Mesothelial cell of epicardium (in vitro differentiated cells): ENCODE data around the gene GP9. TPM values are rescaled to one million over a fixed set of nuclear protein-coding genes. Genes with fewer than 3 reads are reported as not detected.

Experiments used
- DNase-seq, 2 experiments: peaks; one replicate each; pipeline ENCODE4 v3.0.0; 2021; ENCODE audit warnings: low spot score in 2 of 2; ENCODE audit not compliant: unreplicated experiment in 2 of 2
- H3K27ac Mint-ChIP-seq: 2 replicates; pipeline ENCODE4 v1.8.0; 2021; ENCODE audit warnings: mixed read lengths
- H3K27me3 Mint-ChIP-seq: 2 replicates; pipeline ENCODE4 v1.8.0; 2021; ENCODE audit warnings: low read depth, mixed read lengths
- H3K36me3 Mint-ChIP-seq: 2 replicates; pipeline ENCODE4 v1.8.0; 2021; ENCODE audit warnings: mixed read lengths
- H3K4me1 Mint-ChIP-seq: 2 replicates; pipeline ENCODE4 v1.8.0; 2021; ENCODE audit warnings: mixed read lengths
- H3K4me3 Mint-ChIP-seq: 2 replicates; pipeline ENCODE4 v1.8.0; 2021; ENCODE audit warnings: mild to moderate bottlenecking, moderate library complexity, mixed read lengths
- H3K9me3 Mint-ChIP-seq: 2 replicates; pipeline ENCODE4 v1.8.0; 2021; ENCODE audit warnings: mixed read lengths
- CTCF ChIP-seq: fragments of 200-600 bp; sonication (generic); IDR thresholded peaks from one replicate; pipeline ENCODE4 v1.5.0; 2021; ENCODE audit warnings: antibody characterized with exemption; ENCODE audit not compliant: unreplicated experiment
- total RNA-seq: library from RNA; stranded (reverse); gene quantifications from 3 replicates; pipeline ENCODE4 v1.2.1, GENCODE V29; 2021

GP9 gene
- total RNA-seq, 1 donor from 2014 or later = not detected

- H3K4me1 Mint-ChIP-seq = peaks cover 2% of the 10 kb centered on the region
- no peak for DNase-seq
- H3K36me3 Mint-ChIP-seq = no peaks in the 10 kb centered on the region
- no peak overlapping the region for H3K4me3 Mint-ChIP-seq
- no peak overlapping the region for H3K27ac Mint-ChIP-seq
- no peaks in the 10 kb centered on the region for H3K9me3 Mint-ChIP-seq
- peaks cover 7% of the 10 kb centered on the region for H3K27me3 Mint-ChIP-seq
- TF ChIP-seq CTCF = no peak
These were observed 25.9 kb upstream of the GP9 start for GRCh38 chr3:129034642-129035041.

- no peak for DNase-seq
- Mint-ChIP-seq H3K9me3 (no peaks in the 10 kb centered on the region), H3K27me3 (peaks cover 7% of the 10 kb centered on the region), H3K36me3 (no peaks in the 10 kb centered on the region), H3K4me3 (no peak overlapping the region), H3K4me1 (peaks cover 4% of the 10 kb centered on the region), H3K27ac (no peak overlapping the region)
- TF ChIP-seq CTCF = no peak
These were observed 25.0 kb upstream of the GP9 start for GRCh38 chr3:129035360-129036221.

- Mint-ChIP-seq H3K36me3 (no peaks in the 10 kb centered on the region), H3K4me1 (peaks cover 4% of the 10 kb centered on the region), H3K27me3 (peaks cover 11% of the 10 kb centered on the region), H3K9me3 (no peaks in the 10 kb centered on the region), H3K4me3 (no peak overlapping the region), H3K27ac (no peak overlapping the region)
- no peak for TF ChIP-seq CTCF
- DNase-seq = no peak
These were observed 24.1 kb upstream of the GP9 start for GRCh38 chr3:129036222-129037092.

GRCh38 chr3:129037093-129037419, 23.5 kb upstream of the GP9 start:
- H3K27me3 Mint-ChIP-seq = peaks cover 15% of the 10 kb centered on the region
- H3K4me3 Mint-ChIP-seq = no peak overlapping the region
- TF ChIP-seq CTCF = no peak
- no peaks in the 10 kb centered on the region for H3K9me3 Mint-ChIP-seq
- peaks cover 4% of the 10 kb centered on the region for H3K4me1 Mint-ChIP-seq
- H3K27ac Mint-ChIP-seq = no peak overlapping the region
- DNase-seq = no peak
- H3K36me3 Mint-ChIP-seq = no peaks in the 10 kb centered on the region

GRCh38 chr3:129038121-129038855, 22.3 kb upstream of the GP9 start:
- Mint-ChIP-seq H3K36me3 (no peaks in the 10 kb centered on the region), H3K27me3 (peaks cover 25% of the 10 kb centered on the region), H3K4me3 (no peak overlapping the region), H3K4me1 (peaks cover 4% of the 10 kb centered on the region), H3K9me3 (peaks cover 5% of the 10 kb centered on the region), H3K27ac (no peak overlapping the region)
- no peak for DNase-seq
- no peak for TF ChIP-seq CTCF
